GM23248 (cell line): ENCODE data around the gene C5orf58.
"Not testable (repeated sequence)": the region's sequence is repeated elsewhere in the genome, so short reads cannot be mapped to it uniquely, and the experiment has no call there.

ENCODE experiments used
- EZH2 ChIP-seq: fragments of 200-600 bp; sonication (generic); IDR thresholded peaks from 2 replicates; pipeline ENCODE4 v1.6.1; 2018; ENCODE audit warnings: antibody characterized with exemption, mild to moderate bottlenecking; ENCODE audit not compliant: insufficient read depth, poor library complexity, severe bottlenecking
- EZH2phosphoT487 ChIP-seq: fragments of 200-600 bp; sonication (generic); IDR thresholded peaks from 2 replicates; pipeline ENCODE4 v1.6.1; 2018; ENCODE audit warnings: antibody characterized with exemption, moderate library complexity, mild to moderate bottlenecking, low read depth; ENCODE audit not compliant: insufficient read depth

DNA sequence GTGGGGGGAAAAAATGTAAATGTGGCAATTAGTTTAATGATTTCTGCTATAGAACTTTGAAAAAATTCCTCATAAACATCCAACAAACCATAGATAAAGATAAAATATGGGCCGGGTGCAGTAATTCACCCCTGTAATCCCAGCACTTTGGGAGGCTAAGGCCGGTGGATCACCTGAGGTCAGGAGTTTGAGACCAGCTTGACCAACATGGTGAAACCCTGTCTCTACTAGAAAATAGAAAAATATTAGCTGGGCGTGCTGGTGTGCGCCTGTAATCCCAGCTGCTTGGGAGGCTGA is 16.1 kb downstream of the C5orf58 start:
- not testable (repeated sequence) for TF ChIP-seq EZH2phosphoT487, EZH2
